Osteoblast (primary cell): ENCODE results near the gene PPP2R5C. TPM values are rescaled to one million over a fixed set of nuclear protein-coding genes. Genes with fewer than 3 reads are reported as not detected.

ENCODE experiments used
- DNase-seq: peaks from one replicate; pipeline ENCODE4 v3.0.0; 2011; ENCODE audit warnings: low spot score, mixed read lengths; ENCODE audit not compliant: insufficient read length; ENCODE audit errors: missing footprints
- H2AFZ ChIP-seq: 2 replicates; pipeline ENCODE4 v1.6.0; 2011; ENCODE audit warnings: mild to moderate bottlenecking, low read length
- H3K27ac ChIP-seq: 2 replicates; pipeline ENCODE4 v1.5.1; 2011; ENCODE audit warnings: mild to moderate bottlenecking, low read depth, low read length, moderate library complexity
- H3K27me3 ChIP-seq: 2 replicates; pipeline ENCODE4 v1.6.0; 2012; ENCODE audit warnings: mild to moderate bottlenecking, control low read depth, inconsistent platforms, low read length, moderate library complexity; ENCODE audit not compliant: insufficient read depth
- H3K36me3 ChIP-seq: 2 replicates; pipeline ENCODE4 v1.5.1; 2011; ENCODE audit warnings: mild to moderate bottlenecking, low read length, control low read depth, moderate library complexity; ENCODE audit not compliant: insufficient read depth
- H3K4me1 ChIP-seq: 2 replicates; pipeline ENCODE4 v1.5.1; 2011; ENCODE audit warnings: mild to moderate bottlenecking, low read length, control low read depth, moderate library complexity; ENCODE audit not compliant: insufficient read depth
- H3K4me2 ChIP-seq: 2 replicates; pipeline ENCODE4 v1.6.0; 2011; ENCODE audit warnings: mild to moderate bottlenecking, low read length; ENCODE audit not compliant: insufficient read depth
- H3K4me3 ChIP-seq: fragments of 200-600 bp; sonication (generic); 3 replicates; pipeline ENCODE4 v1.5.1; 2012; ENCODE audit warnings: mild to moderate bottlenecking, low read length, inconsistent platforms; ENCODE audit not compliant: insufficient read depth
- H3K79me2 ChIP-seq: 2 replicates; pipeline ENCODE4 v1.6.0; 2012; ENCODE audit warnings: mild to moderate bottlenecking, low read length, control low read depth, inconsistent platforms; ENCODE audit not compliant: insufficient read depth
- H3K9me3 ChIP-seq: 2 replicates; pipeline ENCODE4 v1.5.1; 2011; ENCODE audit warnings: low read depth, low read length, control low read depth
- H4K20me1 ChIP-seq: 2 replicates; pipeline ENCODE4 v1.6.0; 2012; ENCODE audit warnings: mild to moderate bottlenecking, low read length, control low read depth; ENCODE audit not compliant: insufficient read depth
- total RNA-seq: library from RNA; depleted of rRNA; stranded (reverse); fragments of >200 nt; gene quantifications from 2 replicates; pipeline ENCODE4 v1.2.3, GENCODE V29; 2012
- TF ChIP-seq, protein P1 (sequence below): IDR thresholded peaks from 2 replicates; pipeline ENCODE4 v1.5.1; 2011; ENCODE audit warnings: mild to moderate bottlenecking, low read depth, low read length, moderate library complexity; ENCODE audit errors: extremely low read depth

Gene PPP2R5C
- total RNA-seq, 1 donor: 101 TPM

- Histone ChIP-seq H2AFZ (no peak overlapping the region), H4K20me1 (peaks cover 3% of the 10 kb centered on the region), H3K4me2 (no peak overlapping the region), H3K9me3 (no peaks in the 10 kb centered on the region), H3K4me1 (peaks cover 17% of the 10 kb centered on the region), H3K4me3 (no peak overlapping the region), H3K27me3 (no peaks in the 10 kb centered on the region), H3K27ac (no peak overlapping the region), H3K36me3 (no peaks in the 10 kb centered on the region), H3K79me2 (peaks cover under 1% of the 10 kb centered on the region)
- TF ChIP-seq, protein P1, sequence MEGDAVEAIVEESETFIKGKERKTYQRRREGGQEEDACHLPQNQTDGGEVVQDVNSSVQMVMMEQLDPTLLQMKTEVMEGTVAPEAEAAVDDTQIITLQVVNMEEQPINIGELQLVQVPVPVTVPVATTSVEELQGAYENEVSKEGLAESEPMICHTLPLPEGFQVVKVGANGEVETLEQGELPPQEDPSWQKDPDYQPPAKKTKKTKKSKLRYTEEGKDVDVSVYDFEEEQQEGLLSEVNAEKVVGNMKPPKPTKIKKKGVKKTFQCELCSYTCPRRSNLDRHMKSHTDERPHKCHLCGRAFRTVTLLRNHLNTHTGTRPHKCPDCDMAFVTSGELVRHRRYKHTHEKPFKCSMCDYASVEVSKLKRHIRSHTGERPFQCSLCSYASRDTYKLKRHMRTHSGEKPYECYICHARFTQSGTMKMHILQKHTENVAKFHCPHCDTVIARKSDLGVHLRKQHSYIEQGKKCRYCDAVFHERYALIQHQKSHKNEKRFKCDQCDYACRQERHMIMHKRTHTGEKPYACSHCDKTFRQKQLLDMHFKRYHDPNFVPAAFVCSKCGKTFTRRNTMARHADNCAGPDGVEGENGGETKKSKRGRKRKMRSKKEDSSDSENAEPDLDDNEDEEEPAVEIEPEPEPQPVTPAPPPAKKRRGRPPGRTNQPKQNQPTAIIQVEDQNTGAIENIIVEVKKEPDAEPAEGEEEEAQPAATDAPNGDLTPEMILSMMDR: no peak
- no peak for DNase-seq
Measured at GRCh38 chr14:101958418-101959180, 197.1 kb downstream of the PPP2R5C start.

- Histone ChIP-seq H3K27me3 (no peaks in the 10 kb centered on the region), H3K4me1 (peaks cover 22% of the 10 kb centered on the region), H2AFZ (no peak overlapping the region), H3K4me3 (no peak overlapping the region), H3K79me2 (peaks cover 3% of the 10 kb centered on the region), H3K4me2 (no peak overlapping the region), H3K9me3 (no peaks in the 10 kb centered on the region), H3K36me3 (no peaks in the 10 kb centered on the region), H3K27ac (no peak overlapping the region), H4K20me1 (peaks cover 3% of the 10 kb centered on the region)
- no peak for DNase-seq
- TF ChIP-seq, protein P1: no peak
Measured at GRCh38 chr14:101959277-101959676, 197.8 kb downstream of the PPP2R5C start.

- TF ChIP-seq, protein P1: peak; percentile 55
- no peak for DNase-seq
- no peaks in the 10 kb centered on the region for H3K27me3 ChIP-seq
- H2AFZ ChIP-seq: peak overlapping the region; percentile 70
- H3K79me2 ChIP-seq: peaks cover 11% of the 10 kb centered on the region
- no peak overlapping the region for H3K4me3 ChIP-seq
- no peak overlapping the region for H3K4me2 ChIP-seq
- H4K20me1 ChIP-seq: peaks cover 3% of the 10 kb centered on the region
- H3K4me1 ChIP-seq: peaks cover 22% of the 10 kb centered on the region
- H3K27ac ChIP-seq: no peak overlapping the region
- no peaks in the 10 kb centered on the region for H3K36me3 ChIP-seq
- no peaks in the 10 kb centered on the region for H3K9me3 ChIP-seq
Measured at GRCh38 chr14:101960225-101960624, 198.7 kb downstream of the PPP2R5C start.

- H3K36me3 ChIP-seq: no peaks in the 10 kb centered on the region
- H3K27me3 ChIP-seq: no peaks in the 10 kb centered on the region
- peak; percentile 95 for DNase-seq
- peaks cover 22% of the 10 kb centered on the region for H3K4me1 ChIP-seq
- H2AFZ ChIP-seq: peak overlapping the region; percentile 90
- TF ChIP-seq, protein P1: peak; percentile 97
- no peaks in the 10 kb centered on the region for H3K9me3 ChIP-seq
- H3K79me2 ChIP-seq: peaks cover 21% of the 10 kb centered on the region
- H4K20me1 ChIP-seq: peaks cover 11% of the 10 kb centered on the region
- H3K4me3 ChIP-seq: no peak overlapping the region
- H3K4me2 ChIP-seq: no peak overlapping the region
- H3K27ac ChIP-seq: no peak overlapping the region
Measured at GRCh38 chr14:101961011-101961721, 199.7 kb downstream of the PPP2R5C start.
